Stimulated activated naive CD8-positive, alpha-beta T cell treated with anti-CD3 and anti-CD28 coated beads, Interleukin-15, Interleukin-2, amounts not matched to agents 100 ng/mL and 50 ng/mL, for 24 hours (primary cell): ENCODE results near the gene CXCL11.
"Not testable (repeated sequence)": the region's sequence is repeated elsewhere in the genome, so short reads cannot be mapped to it uniquely, and the experiment has no call there.

Source experiments
- H3K27ac Mint-ChIP-seq: one replicate; pipeline ENCODE4 v1.8.0; 2021; ENCODE audit warnings: mild to moderate bottlenecking, mixed read lengths
- H3K27me3 Mint-ChIP-seq: one replicate; pipeline ENCODE4 v1.8.0; 2021; ENCODE audit warnings: mixed read lengths
- H3K36me3 Mint-ChIP-seq: one replicate; pipeline ENCODE4 v1.8.0; 2021; ENCODE audit warnings: low read depth, mixed read lengths
- H3K4me1 Mint-ChIP-seq: one replicate; pipeline ENCODE4 v1.8.0; 2021; ENCODE audit warnings: low read depth, mixed read lengths
- H3K4me3 Mint-ChIP-seq: one replicate; pipeline ENCODE4 v1.8.0; 2021; ENCODE audit warnings: mild to moderate bottlenecking, mixed read lengths
- H3K9me3 Mint-ChIP-seq: one replicate; pipeline ENCODE4 v1.8.0; 2021; ENCODE audit warnings: mixed read lengths

Gene CXCL11

GRCh38 chr4:76055421-76055820, 19.6 kb upstream of the CXCL11 start:
- H3K4me3 Mint-ChIP-seq, result no peak overlapping the region
- peak overlapping the region; percentile 23 for H3K27ac Mint-ChIP-seq
- no peaks in the 10 kb centered on the region for H3K9me3 Mint-ChIP-seq
- peaks cover 44% of the 10 kb centered on the region for H3K4me1 Mint-ChIP-seq
- H3K36me3 Mint-ChIP-seq, result no peaks in the 10 kb centered on the region
- peaks cover 24% of the 10 kb centered on the region for H3K27me3 Mint-ChIP-seq

DNA sequence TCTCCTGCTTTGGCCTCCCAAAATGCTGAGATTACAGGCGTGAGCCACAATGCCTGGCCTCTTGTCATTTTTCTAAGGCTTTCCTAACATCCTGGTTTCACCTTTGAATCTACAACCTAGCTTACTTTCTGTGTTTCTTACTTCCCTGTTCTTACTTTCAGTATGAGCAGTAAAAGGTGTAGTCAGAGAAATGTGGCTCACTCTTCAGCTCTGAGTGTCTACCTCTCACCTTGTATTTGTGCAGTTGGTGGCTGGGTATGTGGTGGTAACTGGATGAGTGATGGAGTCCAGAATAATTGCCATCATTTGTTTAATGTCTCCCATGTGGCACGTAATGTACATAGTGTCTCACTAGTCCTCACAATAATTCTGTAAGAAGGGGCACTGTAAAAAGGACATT, 19.1 kb upstream of the CXCL11 start:
- Mint-ChIP-seq H3K36me3 (no peaks in the 10 kb centered on the region), H3K9me3 (no peaks in the 10 kb centered on the region), H3K27me3 (peaks cover 24% of the 10 kb centered on the region), H3K4me1 (peaks cover 39% of the 10 kb centered on the region), H3K27ac (peak overlapping the region; percentile 23), H3K4me3 (no peak overlapping the region)

- Mint-ChIP-seq H3K9me3 (no peaks in the 10 kb centered on the region), H3K36me3 (no peaks in the 10 kb centered on the region), H3K4me1 (peaks cover 27% of the 10 kb centered on the region), H3K4me3 (no peak overlapping the region), H3K27ac (no peak overlapping the region), H3K27me3 (peaks cover 24% of the 10 kb centered on the region)
Observed at GRCh38 chr4:76053730-76054129, 17.9 kb upstream of the CXCL11 start.

DNA sequence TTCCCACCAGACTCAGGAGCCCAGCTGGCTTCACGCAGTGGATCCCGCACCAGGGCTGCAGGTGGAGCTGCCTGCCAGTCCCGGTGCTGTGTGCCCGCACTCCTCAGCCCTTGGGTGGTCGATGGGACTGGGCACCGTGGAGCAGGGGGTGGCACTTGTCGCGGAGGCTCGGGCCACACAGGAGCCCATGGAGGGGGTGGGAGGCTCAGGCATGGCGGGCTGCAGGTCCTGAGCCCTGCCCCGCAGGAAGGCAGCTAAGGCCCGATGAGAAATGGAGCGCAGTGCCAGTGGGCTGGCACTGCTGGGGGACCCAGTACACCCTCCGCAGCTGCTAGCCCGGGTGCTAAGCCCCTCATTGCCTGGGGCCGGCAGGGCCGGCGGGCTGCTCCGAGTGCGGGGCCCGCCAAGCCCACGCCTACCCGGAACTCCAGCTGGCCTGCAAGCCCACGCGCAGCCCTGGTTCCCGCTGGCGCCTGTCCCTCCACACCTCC, 14.7 kb upstream of the CXCL11 start:
- H3K9me3 Mint-ChIP-seq, H3K36me3 Mint-ChIP-seq, H3K27ac Mint-ChIP-seq, H3K4me3 Mint-ChIP-seq, H3K4me1 Mint-ChIP-seq: not testable (repeated sequence)
- peaks cover 11% of the 10 kb centered on the region for H3K27me3 Mint-ChIP-seq

DNA sequence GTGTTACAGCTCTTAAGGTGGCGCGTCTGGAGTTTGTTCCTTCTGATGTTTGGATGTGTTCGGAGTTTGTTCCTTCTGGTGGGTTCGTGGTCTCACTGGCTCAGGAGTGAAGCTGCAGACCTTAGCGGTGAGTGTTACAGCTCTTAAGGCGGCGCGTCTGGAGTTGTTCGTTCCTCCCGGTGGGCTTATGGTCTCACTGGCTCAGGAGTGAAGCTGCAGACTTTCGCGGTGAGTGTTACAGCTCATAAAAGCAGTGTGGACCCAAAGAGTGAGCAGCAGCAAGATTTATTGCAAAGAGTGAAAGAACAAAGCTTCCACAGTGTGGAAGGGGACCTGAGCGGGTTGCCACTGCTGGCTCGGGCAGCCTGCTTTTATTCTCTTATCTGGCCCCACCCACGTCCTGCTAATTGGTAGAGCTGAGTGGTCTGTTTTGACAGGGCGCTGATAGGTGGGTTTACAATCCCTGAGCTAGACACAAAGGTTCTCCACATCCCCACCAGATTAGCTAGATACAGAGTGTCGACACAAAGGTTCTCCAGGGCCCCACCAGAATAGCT, 14.1 kb upstream of the CXCL11 start:
- H3K36me3 Mint-ChIP-seq, H3K4me3 Mint-ChIP-seq, H3K9me3 Mint-ChIP-seq, H3K27me3 Mint-ChIP-seq, H3K27ac Mint-ChIP-seq, H3K4me1 Mint-ChIP-seq: not testable (repeated sequence)

DNA sequence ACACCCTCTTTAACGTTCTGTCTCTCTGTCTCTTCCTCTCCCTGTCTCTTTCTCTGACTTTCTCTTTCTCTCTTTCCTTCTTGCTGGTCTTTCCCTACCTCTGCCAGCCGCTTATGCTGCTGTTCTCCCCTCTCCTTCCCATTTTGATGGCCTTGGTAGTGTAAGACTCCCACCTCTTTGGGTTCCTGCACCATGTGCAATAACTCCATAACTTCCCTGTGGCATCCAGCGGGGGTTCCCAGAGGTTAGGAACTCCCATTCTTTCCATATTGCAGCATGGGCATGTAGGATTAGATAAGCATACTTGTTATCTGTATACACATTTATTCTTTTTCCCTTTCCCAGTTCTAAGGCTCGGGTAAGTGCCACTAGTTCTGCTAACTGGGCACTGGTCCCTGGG, 8.8 kb upstream of the CXCL11 start:
- peaks cover 14% of the 10 kb centered on the region for H3K4me1 Mint-ChIP-seq
- H3K27ac Mint-ChIP-seq, H3K36me3 Mint-ChIP-seq, H3K9me3 Mint-ChIP-seq, H3K4me3 Mint-ChIP-seq, H3K27me3 Mint-ChIP-seq: not testable (repeated sequence)

DNA sequence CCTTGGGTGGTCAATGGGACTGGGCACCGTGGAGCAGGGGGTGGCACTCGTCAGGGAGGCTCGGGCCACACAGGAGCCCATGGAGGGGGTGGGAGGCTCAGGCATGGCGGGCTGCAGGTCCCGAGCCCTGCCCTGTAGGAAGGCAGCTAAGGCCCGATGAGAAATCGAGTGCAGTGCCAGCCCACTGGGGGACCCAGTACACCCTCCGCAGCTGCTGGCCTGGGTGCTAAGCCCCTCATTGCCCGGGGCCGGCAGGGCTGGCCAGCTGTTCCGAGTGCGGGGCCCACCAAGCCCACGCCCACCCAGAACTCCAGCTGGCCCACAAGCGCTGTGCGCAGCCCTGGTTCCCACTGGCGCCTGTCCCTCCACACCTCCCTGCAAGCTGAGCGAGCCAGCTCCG, 7.4 kb upstream of the CXCL11 start:
- H3K27ac Mint-ChIP-seq, H3K9me3 Mint-ChIP-seq, H3K27me3 Mint-ChIP-seq, H3K36me3 Mint-ChIP-seq, H3K4me3 Mint-ChIP-seq: not testable (repeated sequence)
- peaks cover 14% of the 10 kb centered on the region for H3K4me1 Mint-ChIP-seq

DNA sequence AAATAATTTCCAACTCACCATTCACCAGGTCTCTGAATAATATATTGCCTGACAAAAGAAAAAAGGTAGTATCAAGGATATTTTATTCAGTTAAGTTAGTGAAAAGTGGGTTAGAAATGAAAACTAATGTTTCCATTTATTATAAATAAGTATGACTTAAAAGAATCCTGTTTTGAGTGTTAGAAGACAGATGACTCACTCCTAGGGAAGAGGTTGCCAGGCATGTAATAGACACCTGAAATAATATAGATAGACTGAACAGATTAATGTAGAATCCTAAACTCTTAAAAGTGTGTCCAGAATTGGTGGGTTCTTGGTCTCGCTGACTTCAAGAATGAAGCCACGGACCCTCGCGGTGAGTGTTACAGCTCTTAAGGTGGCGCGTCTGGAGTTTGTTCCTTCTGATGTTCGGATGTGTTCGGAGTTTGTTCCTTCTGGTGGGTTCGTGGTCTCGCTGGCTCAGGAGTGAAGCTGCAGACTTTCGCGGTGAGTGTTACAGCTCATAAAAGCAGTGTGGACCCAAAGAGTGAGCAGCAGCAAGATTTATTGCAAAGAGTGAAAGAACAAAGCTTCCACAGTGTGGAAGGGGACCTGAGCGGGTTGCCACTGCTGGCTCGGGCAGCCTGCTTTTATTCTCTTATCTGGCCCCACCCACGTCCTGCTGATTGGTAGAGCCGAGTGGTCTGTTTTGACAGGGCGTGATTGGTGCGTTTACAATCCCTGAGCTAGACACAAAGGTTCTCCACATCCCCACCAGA, 6.5 kb upstream of the CXCL11 start:
- not testable (repeated sequence) for H3K9me3 Mint-ChIP-seq, H3K27me3 Mint-ChIP-seq, H3K36me3 Mint-ChIP-seq
- H3K4me3 Mint-ChIP-seq, result peak overlapping the region; percentile 65
- H3K4me1 Mint-ChIP-seq, result peaks cover 14% of the 10 kb centered on the region
- H3K27ac Mint-ChIP-seq, result peak overlapping the region; percentile 76

DNA sequence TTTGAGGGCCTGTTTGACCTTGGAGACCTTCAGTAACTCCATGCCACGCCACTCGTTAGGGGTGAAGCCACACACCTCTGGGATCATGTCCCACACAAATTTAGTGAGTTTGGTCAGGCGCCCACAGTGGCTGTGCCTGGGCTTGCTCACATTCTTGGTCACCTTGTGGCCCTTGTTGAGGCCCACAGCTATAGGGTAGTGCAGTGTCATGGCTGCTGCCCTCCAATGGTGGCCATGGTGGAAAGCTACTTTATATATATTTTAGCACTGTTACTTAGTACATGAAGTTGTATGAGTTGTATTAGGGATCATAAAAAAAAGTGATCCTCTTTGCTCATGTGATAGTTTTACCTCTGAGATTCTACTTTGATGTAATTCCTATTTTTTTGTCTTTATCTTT, 985 bp upstream of the CXCL11 start:
- Mint-ChIP-seq H3K36me3 (no peaks in the 10 kb centered on the region), H3K27me3 (peaks cover 8% of the 10 kb centered on the region), H3K4me1 (peaks cover 15% of the 10 kb centered on the region), H3K9me3 (no peaks in the 10 kb centered on the region), H3K4me3 (no peak overlapping the region), H3K27ac (no peak overlapping the region)

GRCh38 chr4:76035141-76035540, 729 bp downstream of the CXCL11 start:
- Mint-ChIP-seq H3K27me3 (peaks cover 8% of the 10 kb centered on the region), H3K36me3 (no peaks in the 10 kb centered on the region), H3K4me3 (no peak overlapping the region), H3K4me1 (peaks cover 11% of the 10 kb centered on the region), H3K9me3 (no peaks in the 10 kb centered on the region), H3K27ac (no peak overlapping the region)

- Mint-ChIP-seq H3K4me3 (no peak overlapping the region), H3K27ac (no peak overlapping the region), H3K36me3 (no peaks in the 10 kb centered on the region), H3K9me3 (no peaks in the 10 kb centered on the region), H3K27me3 (peaks cover 15% of the 10 kb centered on the region), H3K4me1 (peaks cover 27% of the 10 kb centered on the region)
Observed at GRCh38 chr4:76029300-76029699, 6.6 kb downstream of the CXCL11 start.

GRCh38 chr4:76028350-76028765, 7.5 kb downstream of the CXCL11 start:
- Mint-ChIP-seq H3K9me3 (no peaks in the 10 kb centered on the region), H3K27me3 (peaks cover 15% of the 10 kb centered on the region), H3K27ac (peak overlapping the region; percentile 70), H3K36me3 (no peaks in the 10 kb centered on the region), H3K4me3 (peak overlapping the region; percentile 61), H3K4me1 (peaks cover 35% of the 10 kb centered on the region)

GRCh38 chr4:76024065-76024464, 11.8 kb downstream of the CXCL11 start:
- no peak overlapping the region for H3K4me3 Mint-ChIP-seq
- H3K27ac Mint-ChIP-seq, result peak overlapping the region; percentile 27
- H3K9me3 Mint-ChIP-seq, result no peaks in the 10 kb centered on the region
- no peaks in the 10 kb centered on the region for H3K36me3 Mint-ChIP-seq
- H3K27me3 Mint-ChIP-seq, result peaks cover 11% of the 10 kb centered on the region
- H3K4me1 Mint-ChIP-seq, result peaks cover 34% of the 10 kb centered on the region

GRCh38 chr4:76023389-76023788, 12.5 kb downstream of the CXCL11 start, which contains the start of gene CXCL10:
Gene CXCL10 (minus strand): TSS chr4:76023497. CDS start chr4:76023431, 66 bp downstream.
- H3K4me1 Mint-ChIP-seq, result peaks cover 29% of the 10 kb centered on the region
- peaks cover 7% of the 10 kb centered on the region for H3K27me3 Mint-ChIP-seq
- H3K27ac Mint-ChIP-seq, result peak within 1 kb of the TSS; percentile 27
- peak within 1 kb of the TSS; percentile 68 for H3K4me3 Mint-ChIP-seq
- no peaks in the 10 kb centered on the region for H3K36me3 Mint-ChIP-seq
- H3K9me3 Mint-ChIP-seq, result no peaks in the 10 kb centered on the region

- no peak overlapping the region for H3K27ac Mint-ChIP-seq
- H3K4me3 Mint-ChIP-seq, result peak overlapping the region; percentile 68
- no peaks in the 10 kb centered on the region for H3K36me3 Mint-ChIP-seq
- H3K4me1 Mint-ChIP-seq, result peaks cover 22% of the 10 kb centered on the region
- no peaks in the 10 kb centered on the region for H3K9me3 Mint-ChIP-seq
- H3K27me3 Mint-ChIP-seq, result peaks cover 7% of the 10 kb centered on the region
Observed at GRCh38 chr4:76022677-76023076, 13.2 kb downstream of the CXCL11 start.

GRCh38 chr4:76022031-76022430, 13.8 kb downstream of the CXCL11 start:
- no peak overlapping the region for H3K27ac Mint-ChIP-seq
- H3K9me3 Mint-ChIP-seq, result no peaks in the 10 kb centered on the region
- peaks cover 16% of the 10 kb centered on the region for H3K4me1 Mint-ChIP-seq
- no peaks in the 10 kb centered on the region for H3K36me3 Mint-ChIP-seq
- H3K27me3 Mint-ChIP-seq, result peaks cover 7% of the 10 kb centered on the region
- H3K4me3 Mint-ChIP-seq, result peak overlapping the region; percentile 31
